Thoracic aorta (tissue), 2 donors: Measurements from ENCODE around the gene TBC1D19. TPM values are rescaled to one million over a fixed set of nuclear protein-coding genes. Genes with fewer than 3 reads are reported as not detected.

ENCODE experiments used
- ATAC-seq: fragments of 150-250 bp; one replicate; pipeline ENCODE4 v1.8.0; 2017; ENCODE audit warnings: low read depth; ENCODE audit not compliant: insufficient number of reproducible peaks, low FRiP score
- DNase-seq: peaks from one replicate; pipeline ENCODE4 v3.0.0-alpha.2; 2020; ENCODE audit warnings: low spot score
- H3K27ac ChIP-seq, 2 donors: fragments of 200-600 bp; sonication (generic); 1 replicate in 1 of 2; 2 replicates in 1 of 2; pipeline ENCODE4 v1.5.1; 2016; ENCODE audit warnings: mild to moderate bottlenecking in 2 of 2, moderate library complexity in 2 of 2
- H3K27me3 ChIP-seq: fragments of 200-600 bp; sonication (generic); replicated peaks from 2 replicates; pipeline ENCODE4 v1.6.0; 2016; ENCODE audit warnings: mild to moderate bottlenecking; ENCODE audit not compliant: insufficient read depth
- H3K36me3 ChIP-seq: fragments of 200-600 bp; sonication (generic); one replicate; pipeline ENCODE4 v1.5.1; 2016
- H3K4me1 ChIP-seq, 2 donors: fragments of 200-600 bp; sonication (generic); 1 replicate in 1 of 2; 2 replicates in 1 of 2; pipeline versions ENCODE4 v1.5.1 to v1.6.0; 2016; ENCODE audit warnings: low read depth in 2 of 2, mild to moderate bottlenecking in 1 of 2; ENCODE audit not compliant: control insufficient read depth in 1 of 2
- H3K4me3 ChIP-seq: fragments of 200-600 bp; sonication (generic); 2 replicates; pipeline ENCODE4 v1.5.1; 2016; ENCODE audit warnings: mild to moderate bottlenecking
- H3K9me3 ChIP-seq: fragments of 200-600 bp; sonication (generic); 2 replicates; pipeline ENCODE4 v1.5.1; 2016
- total RNA-seq, 2 donors: library from RNA; depleted of rRNA; stranded (reverse); fragments of >200 nt; gene quantifications; one replicate each; pipeline versions ENCODE4 v1.1.0 to v1.2.3, GENCODE V29; 2016
- TF ChIP-seq, protein P1 (sequence below): fragments of 200-600 bp; sonication (generic); IDR thresholded peaks from one replicate; pipeline ENCODE4 v1.5.1; 2019; ENCODE audit warnings: antibody characterized with exemption

TBC1D19 gene
- total RNA-seq, 2 donors from 2014 or later: 9.1 to 19.4 TPM

DNA sequence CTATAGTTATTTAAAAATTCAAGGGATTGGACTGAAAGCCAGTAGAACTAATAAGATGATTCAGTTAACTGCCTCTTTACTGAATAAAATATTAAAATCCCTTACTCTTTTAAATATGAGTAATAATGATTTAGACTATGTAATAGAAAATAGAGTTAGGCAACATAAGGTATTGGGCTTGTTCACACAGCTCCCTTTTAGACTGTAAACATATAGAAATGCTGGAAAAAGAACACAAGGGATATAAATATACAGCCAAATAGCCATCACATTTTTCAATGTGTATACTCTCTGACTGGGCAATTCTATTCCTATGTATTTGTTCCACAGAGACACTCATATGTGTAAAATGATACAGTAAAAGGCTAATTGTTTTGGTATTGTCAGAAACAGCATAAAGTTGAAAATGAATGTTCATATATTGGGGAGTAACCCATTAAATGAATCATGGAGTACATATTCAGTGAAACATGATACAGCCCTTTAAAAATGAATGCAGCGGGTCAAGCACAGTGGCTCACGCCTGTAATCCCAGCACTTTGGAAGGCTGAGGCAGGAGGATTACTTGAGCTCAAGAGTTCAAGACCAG lies 129.8 kb downstream of the TBC1D19 start:
- H3K9me3 ChIP-seq: no peaks in the 10 kb centered on the region
- DNase-seq (no peak), ATAC-seq (no peak)
- H3K4me3 ChIP-seq: no peak overlapping the region
- TF ChIP-seq, protein P1, sequence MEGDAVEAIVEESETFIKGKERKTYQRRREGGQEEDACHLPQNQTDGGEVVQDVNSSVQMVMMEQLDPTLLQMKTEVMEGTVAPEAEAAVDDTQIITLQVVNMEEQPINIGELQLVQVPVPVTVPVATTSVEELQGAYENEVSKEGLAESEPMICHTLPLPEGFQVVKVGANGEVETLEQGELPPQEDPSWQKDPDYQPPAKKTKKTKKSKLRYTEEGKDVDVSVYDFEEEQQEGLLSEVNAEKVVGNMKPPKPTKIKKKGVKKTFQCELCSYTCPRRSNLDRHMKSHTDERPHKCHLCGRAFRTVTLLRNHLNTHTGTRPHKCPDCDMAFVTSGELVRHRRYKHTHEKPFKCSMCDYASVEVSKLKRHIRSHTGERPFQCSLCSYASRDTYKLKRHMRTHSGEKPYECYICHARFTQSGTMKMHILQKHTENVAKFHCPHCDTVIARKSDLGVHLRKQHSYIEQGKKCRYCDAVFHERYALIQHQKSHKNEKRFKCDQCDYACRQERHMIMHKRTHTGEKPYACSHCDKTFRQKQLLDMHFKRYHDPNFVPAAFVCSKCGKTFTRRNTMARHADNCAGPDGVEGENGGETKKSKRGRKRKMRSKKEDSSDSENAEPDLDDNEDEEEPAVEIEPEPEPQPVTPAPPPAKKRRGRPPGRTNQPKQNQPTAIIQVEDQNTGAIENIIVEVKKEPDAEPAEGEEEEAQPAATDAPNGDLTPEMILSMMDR: no peak
- peaks cover 2% of the 10 kb centered on the region for H3K36me3 ChIP-seq
- no peaks in the 10 kb centered on the region for H3K4me1 ChIP-seq
- H3K27ac ChIP-seq: no peak overlapping the region
- H3K27me3 ChIP-seq: no peaks in the 10 kb centered on the region

DNA sequence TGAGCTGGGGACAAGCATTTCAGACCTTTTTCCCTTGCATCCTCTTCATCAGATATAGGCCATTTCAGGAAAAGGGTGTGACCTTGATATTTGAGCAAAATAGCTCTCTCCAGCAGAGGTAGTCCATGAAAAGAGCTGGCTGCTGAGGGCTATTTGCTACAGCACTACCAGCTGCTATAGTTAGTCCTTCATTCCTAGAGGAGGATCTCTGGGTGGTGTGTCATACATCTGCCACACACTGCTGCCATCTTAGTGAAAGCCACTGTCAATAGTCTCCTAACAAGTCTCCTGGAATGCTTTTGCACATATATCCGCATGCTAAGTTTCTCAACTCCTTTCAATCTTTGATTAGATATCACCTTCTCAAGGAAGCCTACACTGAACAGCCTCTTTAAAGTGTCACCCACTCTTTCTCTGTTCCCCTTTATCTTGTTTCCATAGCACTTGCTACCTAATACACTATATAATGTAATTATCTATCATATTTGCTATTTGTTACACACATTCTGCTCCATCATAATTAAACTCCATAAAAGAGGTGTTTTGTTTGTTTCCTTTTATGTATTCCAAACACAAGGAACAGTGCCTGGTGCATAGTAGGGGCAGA lies 131.9 kb downstream of the TBC1D19 start:
- TF ChIP-seq, protein P1: no peak
- DNase-seq: no peak

DNA sequence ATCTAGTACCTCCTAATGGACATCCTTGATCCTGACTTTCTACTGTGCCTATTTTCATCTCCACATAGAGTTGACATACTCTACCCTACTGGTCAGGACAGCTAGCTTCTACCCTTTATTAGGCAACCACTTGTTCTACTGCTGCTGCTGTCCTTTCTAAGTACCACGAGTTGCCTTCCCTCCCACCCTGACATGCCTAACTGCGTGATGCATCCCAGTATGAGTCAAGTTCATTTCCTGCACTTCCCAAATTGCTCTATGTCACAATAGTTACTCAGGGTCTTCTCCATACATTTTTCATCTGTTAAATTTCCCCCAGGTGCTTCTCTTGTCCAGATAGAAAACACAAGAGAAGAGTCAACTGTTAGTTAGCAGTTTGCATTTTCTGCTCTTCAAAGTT lies 133.4 kb downstream of the TBC1D19 start:
- Histone ChIP-seq H3K27me3 (no peaks in the 10 kb centered on the region), H3K4me3 (no peak overlapping the region), H3K27ac (no peak overlapping the region), H3K9me3 (no peaks in the 10 kb centered on the region), H3K4me1 (no peaks in the 10 kb centered on the region), H3K36me3 (no peaks in the 10 kb centered on the region)
- ATAC-seq (no peak), DNase-seq (no peak)
- TF ChIP-seq, protein P1: no peak

More for the DNA sequence above, 131.9 kb downstream of the TBC1D19 start:
- H3K9me3 ChIP-seq: no peaks in the 10 kb centered on the region
- H3K4me3 ChIP-seq: no peak overlapping the region
- no peaks in the 10 kb centered on the region for H3K4me1 ChIP-seq
- no peak for ATAC-seq
- no peaks in the 10 kb centered on the region for H3K27me3 ChIP-seq
- no peaks in the 10 kb centered on the region for H3K36me3 ChIP-seq
- H3K27ac ChIP-seq: no peak overlapping the region

DNA sequence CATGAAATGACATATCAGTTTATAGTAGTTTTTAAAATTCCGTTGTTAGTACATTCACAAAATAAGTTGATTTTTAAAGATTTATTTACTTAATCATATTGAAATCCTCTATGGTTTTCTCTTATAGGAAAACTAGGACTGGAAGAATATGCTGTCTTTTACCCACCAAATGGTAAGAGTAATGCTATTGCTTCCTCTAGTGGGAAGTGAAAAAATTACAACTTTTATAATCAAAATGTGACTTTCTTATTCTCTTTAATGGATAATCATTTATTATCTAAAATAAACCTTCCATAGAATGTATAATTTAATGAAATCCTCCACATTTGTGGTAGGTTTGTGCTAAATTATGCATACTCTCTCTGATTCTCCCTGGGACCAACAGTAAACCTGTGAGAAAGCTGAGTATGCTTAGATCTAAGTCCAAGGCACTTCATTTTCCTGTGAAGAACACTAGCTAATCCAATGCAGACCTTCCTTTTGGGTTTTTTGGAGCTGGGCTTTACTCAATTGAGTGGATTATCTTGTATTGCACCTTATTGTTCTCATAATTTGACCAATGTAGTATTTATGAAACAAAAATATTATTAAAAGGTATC lies 136.2 kb downstream of the TBC1D19 start:
- DNase-seq: no peak
- TF ChIP-seq, protein P1: peak; percentile 41
- Histone ChIP-seq H3K9me3 (no peaks in the 10 kb centered on the region), H3K27me3 (no peaks in the 10 kb centered on the region), H3K4me3 (no peak overlapping the region), H3K27ac (no peak overlapping the region), H3K4me1 (no peaks in the 10 kb centered on the region), H3K36me3 (no peaks in the 10 kb centered on the region)
- ATAC-seq: no peak

DNA sequence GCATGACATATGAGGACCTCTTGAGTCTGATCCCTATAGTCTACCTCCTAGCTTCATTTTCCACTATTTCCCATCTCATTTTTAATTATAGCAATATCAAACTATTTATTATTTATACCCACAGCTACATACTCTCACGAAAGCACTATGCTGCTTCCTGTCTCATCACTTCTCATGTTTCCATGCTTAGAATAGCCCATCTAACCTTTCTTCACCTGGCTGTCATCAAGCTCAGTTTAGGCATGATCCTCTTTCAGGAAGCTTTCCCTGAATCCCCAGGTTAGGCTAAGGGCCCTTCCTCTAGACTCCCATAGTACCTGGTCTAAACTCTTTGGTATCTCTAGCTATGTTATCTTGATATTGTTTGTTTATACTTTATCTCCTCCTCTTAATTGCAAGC lies 137.8 kb downstream of the TBC1D19 start:
- no peaks in the 10 kb centered on the region for H3K36me3 ChIP-seq
- DNase-seq (no peak), ATAC-seq (no peak)
- H3K27ac ChIP-seq: no peak overlapping the region
- H3K9me3 ChIP-seq: no peaks in the 10 kb centered on the region
- H3K4me1 ChIP-seq: no peaks in the 10 kb centered on the region
- no peaks in the 10 kb centered on the region for H3K27me3 ChIP-seq
- TF ChIP-seq, protein P1: no peak
- H3K4me3 ChIP-seq: no peak overlapping the region
